Measurements from ENCODE around the gene AFF3. TPM values are rescaled to one million over a fixed set of nuclear protein-coding genes. Genes with fewer than 3 reads are reported as not detected.

AFF3 gene
- total and polyA plus RNA-seq, 2 donors (not counting 3 experiments of a cell fraction or from before 2014, with no cell fraction given): 0.06 to 0.07 TPM

DNA sequence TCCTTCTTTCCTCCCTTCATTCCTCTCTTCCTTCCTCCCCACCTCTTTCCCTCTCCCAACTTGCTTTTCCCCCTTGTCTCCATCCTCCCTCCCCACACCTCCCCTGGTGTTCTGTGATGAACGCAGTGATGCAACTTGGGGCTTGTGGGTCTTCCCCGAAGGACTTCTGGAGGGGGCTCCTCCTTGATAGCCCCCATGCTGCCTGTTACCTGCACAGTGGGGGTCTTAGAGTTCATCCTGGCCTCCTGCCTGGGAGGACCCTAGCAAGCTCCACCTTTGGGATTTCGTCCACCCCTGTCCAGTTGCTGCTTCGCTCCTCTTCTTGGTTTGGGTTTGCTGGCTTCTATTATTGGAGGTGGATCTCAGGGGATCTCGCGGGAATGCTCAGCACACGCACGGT lies 43.7 kb upstream of the AFF3 start:
- CTCF ChIA-PET: no interaction called here
- intact Hi-C loops (cut with micrococcal nuclease): no loop called here

More for the DNA sequence above, 43.7 kb upstream of the AFF3 start:
- Histone ChIP-seq H4K20me1 (replicated peaks; ENCODE audit: control insufficient read depth, extremely low read depth, insufficient read depth, low read length) (no peaks in the 10 kb centered on the region), H2AFZ (ENCODE audit: low read depth, low read length) (no peak overlapping the region), H3K79me2 (ENCODE audit: control insufficient read depth, insufficient read depth, low read length) (no peaks in the 10 kb centered on the region), H3K27ac (ENCODE audit: insufficient read depth, low read depth, low read length) (no peak overlapping the region), H3K9me3 (replicated peaks; ENCODE audit: control insufficient read depth, insufficient read depth, low read length) (no peaks in the 10 kb centered on the region), H3K4me1 (ENCODE audit: control insufficient read depth, extremely low read depth, insufficient read depth, low read length) (no peaks in the 10 kb centered on the region), H3K27me3 (ENCODE audit: control insufficient read depth in 2 of 2, insufficient read depth in 2 of 2, low read length in 2 of 2) (peaks cover 2 to 3% of the 10 kb centered on the region in 2 experiments), H3K4me3 (replicated peaks in 1 of 3; ENCODE audit: insufficient read depth in 1 of 3, low read depth in 1 of 3, low read length in 3 of 3) (no peak overlapping the region), H3K9me1 (replicated peaks; ENCODE audit: control insufficient read depth, extremely low read depth, insufficient read depth, low read length) (no peaks in the 10 kb centered on the region), H3K36me3 (ENCODE audit: control insufficient read depth in 2 of 2, extremely low read depth in 1 of 2, insufficient read depth in 2 of 2, low read length in 2 of 2) (no peaks in the 10 kb centered on the region), H3K9ac (replicated peaks; ENCODE audit: extremely low read depth, insufficient read depth, low read length) (no peak overlapping the region), H3K4me2 (ENCODE audit: insufficient read depth, low read length) (no peak overlapping the region)
- POLR2A ChIA-PET: no interaction called here
- DNase-seq (ENCODE audit: low read depth, low spot score) (no peak), FAIRE-seq (no peak)
- no TSS peak for BruUV-seq (replicated peaks)
- dilution Hi-C loops (cut with MboI; ENCODE audit: extremely low pct_ligation_motif_present, low sequenced_read_pairs): no loop called here
- TF ChIP-seq, protein P1, sequence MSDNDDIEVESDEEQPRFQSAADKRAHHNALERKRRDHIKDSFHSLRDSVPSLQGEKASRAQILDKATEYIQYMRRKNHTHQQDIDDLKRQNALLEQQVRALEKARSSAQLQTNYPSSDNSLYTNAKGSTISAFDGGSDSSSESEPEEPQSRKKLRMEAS (IDR thresholded peaks at IDR 0.05; ENCODE audit: insufficient read depth, insufficient read length): no peak
- TF ChIP-seq EZH2 (IDR thresholded peaks at IDR 0.05; ENCODE audit: borderline replicate concordance, low read depth, low read length, severe bottlenecking) (no peak), JUN (IDR thresholded peaks at IDR 0.05; ENCODE audit: borderline replicate concordance, insufficient read depth, insufficient read length, low read depth) (no peak), MYC (IDR thresholded peaks at IDR 0.05; ENCODE audit: low read depth, low read length) (no peak), GATA2 (IDR thresholded peaks at IDR 0.05; ENCODE audit: insufficient read depth, insufficient read length, low read depth, low read length) (no peak), POLR2A (IDR thresholded peaks at IDR 0.05; ENCODE audit: low read depth, low read length) (no peak), POLR2AphosphoS5 (IDR thresholded peaks at IDR 0.05; ENCODE audit: insufficient read depth, low read depth, low read length) (no peak), FOS (IDR thresholded peaks at IDR 0.05; ENCODE audit: borderline replicate concordance, insufficient read depth, low read length) (no peak)
- TF ChIP-seq, protein P2, sequence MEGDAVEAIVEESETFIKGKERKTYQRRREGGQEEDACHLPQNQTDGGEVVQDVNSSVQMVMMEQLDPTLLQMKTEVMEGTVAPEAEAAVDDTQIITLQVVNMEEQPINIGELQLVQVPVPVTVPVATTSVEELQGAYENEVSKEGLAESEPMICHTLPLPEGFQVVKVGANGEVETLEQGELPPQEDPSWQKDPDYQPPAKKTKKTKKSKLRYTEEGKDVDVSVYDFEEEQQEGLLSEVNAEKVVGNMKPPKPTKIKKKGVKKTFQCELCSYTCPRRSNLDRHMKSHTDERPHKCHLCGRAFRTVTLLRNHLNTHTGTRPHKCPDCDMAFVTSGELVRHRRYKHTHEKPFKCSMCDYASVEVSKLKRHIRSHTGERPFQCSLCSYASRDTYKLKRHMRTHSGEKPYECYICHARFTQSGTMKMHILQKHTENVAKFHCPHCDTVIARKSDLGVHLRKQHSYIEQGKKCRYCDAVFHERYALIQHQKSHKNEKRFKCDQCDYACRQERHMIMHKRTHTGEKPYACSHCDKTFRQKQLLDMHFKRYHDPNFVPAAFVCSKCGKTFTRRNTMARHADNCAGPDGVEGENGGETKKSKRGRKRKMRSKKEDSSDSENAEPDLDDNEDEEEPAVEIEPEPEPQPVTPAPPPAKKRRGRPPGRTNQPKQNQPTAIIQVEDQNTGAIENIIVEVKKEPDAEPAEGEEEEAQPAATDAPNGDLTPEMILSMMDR (IDR thresholded peaks at IDR 0.05; ENCODE audit: extremely low read depth in 1 of 2, insufficient read depth in 1 of 2, low read depth in 1 of 2, low read length in 2 of 2): no peak
